Stomach (tissue), 9 donors: ENCODE results near the gene NRP2. TPM values are rescaled to one million over a fixed set of nuclear protein-coding genes. Genes with fewer than 3 reads are reported as not detected.

Experiments
- DNase-seq, 2 donors: peaks; one replicate each; pipeline versions ENCODE4 v3.0.0 to v3.0.0-alpha.2; 2013 to 2019
- H3K27ac ChIP-seq, 5 donors: fragments of 200-600 bp in 4 of 5; sonication (generic) in 4 of 5; one replicate each; pipeline ENCODE4 v1.5.1; 2013 to 2019; ENCODE audit warnings: mild to moderate bottlenecking in 1 of 5, moderate library complexity in 1 of 5
- H3K27me3 ChIP-seq, 3 donors: fragments of 200-600 bp; sonication (generic); one replicate each; pipeline ENCODE4 v1.5.1; 2017 to 2019; ENCODE audit warnings: mixed run types in 1 of 3
- H3K36me3 ChIP-seq, 4 donors: fragments of 200-600 bp; sonication (generic); 1 replicate in 3 of 4; 2 replicates in 1 of 4; pipeline ENCODE4 v1.5.1; 2016 to 2019
- H3K4me1 ChIP-seq, 4 donors: fragments of 200-600 bp; sonication (generic); one replicate each; pipeline ENCODE4 v1.5.1; 2016 to 2019
- H3K4me3 ChIP-seq, 4 donors: fragments of 200-600 bp; sonication (generic) in 3 of 4; one replicate each; pipeline ENCODE4 v1.5.1; 2016 to 2019; ENCODE audit warnings: mild to moderate bottlenecking in 1 of 4
- H3K9me3 ChIP-seq, 4 donors: fragments of 200-600 bp; sonication (generic); one replicate each; pipeline ENCODE4 v1.5.1; 2016 to 2019
- CTCF ChIP-seq, 7 experiments: fragments of 450-650 bp in 4 of 7; fragments of 200-600 bp in 3 of 7; sonication (generic) in 3 of 7; IDR thresholded peaks; one replicate each; pipeline ENCODE4 v1.5.1; 2016 to 2019; ENCODE audit warnings: antibody characterized with exemption in 7 of 7, control low read depth in 2 of 7, mild to moderate bottlenecking in 1 of 7
- EP300 ChIP-seq: sonication (generic); formaldehyde crosslinking; IDR thresholded peaks from one replicate; pipeline ENCODE4 v1.6.1; 2017; ENCODE audit warnings: antibody characterized with exemption
- POLR2A ChIP-seq, 4 donors: fragments of 450-650 bp; IDR thresholded peaks; one replicate each; pipeline ENCODE4 v1.6.1; 2016; ENCODE audit warnings: antibody characterized with exemption in 4 of 4, control low read depth in 2 of 4, mild to moderate bottlenecking in 1 of 4, moderate library complexity in 1 of 4
- POLR2AphosphoS5 ChIP-seq, 3 donors: sonication (generic); formaldehyde crosslinking; IDR thresholded peaks; one replicate each; pipeline ENCODE4 v1.6.1; 2016; ENCODE audit warnings: antibody characterized with exemption in 3 of 3
- WGBS, 5 donors: extraction: QIAGEN DNeasy Blood & Tissue Kit in 3 of 5; methylation state at CpG; one replicate each; pipeline versions ENCODE4 v1.1.5 to v1.1.7; 2013 to 2018; 5-methylcytosine and 5-hydroxymethylcytosine counted together
- intact Hi-C: fragments of 100-400 bp; cut with DNase I; formaldehyde crosslinking; loops from one replicate; pipeline ENCODE4 v1.15.1; 2023; ENCODE audit warnings: low total_unique reads
- polyA plus RNA-seq, 3 donors: library from polyadenylated mRNA; stranded (reverse); fragments of 200-250 nt; gene quantifications; one replicate each; pipeline ENCODE4 v1.2.3, GENCODE V29; 2013
- total RNA-seq, 5 donors: library from RNA; depleted of rRNA; stranded (reverse); fragments of >200 nt; gene quantifications; one replicate each; pipeline versions ENCODE4 v1.1.0 to v1.2.3, GENCODE V29; 2014 to 2016
- donor health status: healthy with polysubstance abuse.
- donor health status: Bipolar disorder and iron deficiency.
- donor health status: healthy.

The NRP2 gene
- total and polyA plus RNA-seq, 8 donors: 0.92 to 166 (median 31.6) TPM

DNA sequence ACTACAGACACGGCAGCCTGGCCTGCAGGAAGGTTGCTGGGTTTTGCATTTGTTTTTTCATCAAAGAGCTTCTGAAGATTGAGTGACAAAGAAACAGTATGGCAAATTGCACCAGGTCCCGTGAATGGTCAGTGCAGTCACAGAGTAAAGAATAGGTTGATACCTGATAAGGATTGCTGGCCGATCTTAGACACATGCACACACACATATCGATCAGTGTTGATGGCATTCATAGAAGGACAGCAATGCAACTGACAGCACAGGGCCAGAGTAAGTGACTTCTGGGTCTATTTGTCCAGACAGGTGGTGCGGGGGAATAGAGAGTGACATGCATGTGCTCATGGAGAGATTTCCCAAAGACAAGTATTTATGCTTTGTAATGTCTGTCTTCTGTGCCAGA lies 42.8 kb downstream of the NRP2 start:
- Histone ChIP-seq H3K27ac (no peak overlapping the region), H3K9me3 (no peaks in the 10 kb centered on the region), H3K4me3 (no peak overlapping the region), H3K4me1 (peaks cover 6 to 82% (median 32%) of the 10 kb centered on the region in 4 donors), H3K36me3 (peaks cover 34 to 82% (median 69%) of the 10 kb centered on the region in 4 donors), H3K27me3 (no peaks in the 10 kb centered on the region)
- intact Hi-C loops: no loop called here
- no peak for DNase-seq
- WGBS, 5 donors: 80 to 90% (median 86%) methylated on average over 5 of the region's 5 CpGs
- TF ChIP-seq POLR2A (IDR thresholded peaks at IDR 0.05) (no peak), EP300 (no peak), CTCF (IDR thresholded peaks at IDR 0.05) (no peak), POLR2AphosphoS5 (IDR thresholded peaks at IDR 0.05) (no peak)

GRCh38 chr2:205726506-205726905 lies 44.2 kb downstream of the NRP2 start:
- peaks cover 34 to 83% (median 67%) of the 10 kb centered on the region in 4 donors for H3K36me3 ChIP-seq
- H3K4me1 ChIP-seq: peaks cover 0 to 82% (median 32%) of the 10 kb centered on the region in 4 donors
- H3K27ac ChIP-seq: peak overlapping the region in 2 of 5 donors; percentile 8 to 9
- H3K9me3 ChIP-seq: no peaks in the 10 kb centered on the region
- H3K4me3 ChIP-seq: no peak overlapping the region
- intact Hi-C loops: no loop called here
- TF ChIP-seq CTCF (IDR thresholded peaks at IDR 0.05): no peak
- TF ChIP-seq EP300: no peak
- TF ChIP-seq POLR2A (IDR thresholded peaks at IDR 0.05): no peak
- TF ChIP-seq POLR2AphosphoS5 (IDR thresholded peaks at IDR 0.05): no peak
- DNase-seq: no peak
- WGBS, 5 donors: 72 to 89% (median 86%) methylated on average over 4 of the region's 4 CpGs
- no peaks in the 10 kb centered on the region for H3K27me3 ChIP-seq

DNA sequence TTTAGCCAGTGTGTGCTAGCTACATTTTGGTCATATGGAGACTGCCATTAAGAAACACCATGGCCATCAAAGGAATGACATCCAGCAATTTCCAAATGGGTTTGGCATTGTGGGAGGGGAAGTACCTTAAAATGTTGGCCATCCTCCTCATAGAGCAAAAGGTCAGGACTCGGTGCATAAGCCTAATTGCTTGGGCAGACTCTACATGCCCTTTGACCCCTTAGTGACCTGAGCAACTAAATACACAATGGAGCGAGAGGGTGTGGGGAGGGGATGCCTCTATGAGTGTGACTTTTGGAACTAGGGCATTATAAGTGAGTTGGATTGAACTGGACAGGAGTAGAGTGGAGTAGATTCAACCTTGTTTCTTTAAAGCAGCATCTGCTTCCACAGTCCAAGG lies 44.9 kb downstream of the NRP2 start:
- Histone ChIP-seq H3K4me3 (no peak overlapping the region), H3K9me3 (no peaks in the 10 kb centered on the region), H3K36me3 (peaks cover 34 to 83% (median 66%) of the 10 kb centered on the region in 4 donors), H3K27ac (peak overlapping the region in 2 of 5 donors; percentile 39 to 76), H3K4me1 (peaks cover 0 to 83% (median 33%) of the 10 kb centered on the region in 4 donors), H3K27me3 (no peaks in the 10 kb centered on the region)
- no peak for DNase-seq
- 73 to 87% (median 81%) methylated on average over 2 of the region's 2 CpGs for WGBS, 5 donors
- no peak for TF ChIP-seq POLR2AphosphoS5 (IDR thresholded peaks at IDR 0.05)
- no peak for TF ChIP-seq EP300
- no peak for TF ChIP-seq CTCF (IDR thresholded peaks at IDR 0.05)
- no peak for TF ChIP-seq POLR2A (IDR thresholded peaks at IDR 0.05)
- intact Hi-C loops: no loop called here

DNA sequence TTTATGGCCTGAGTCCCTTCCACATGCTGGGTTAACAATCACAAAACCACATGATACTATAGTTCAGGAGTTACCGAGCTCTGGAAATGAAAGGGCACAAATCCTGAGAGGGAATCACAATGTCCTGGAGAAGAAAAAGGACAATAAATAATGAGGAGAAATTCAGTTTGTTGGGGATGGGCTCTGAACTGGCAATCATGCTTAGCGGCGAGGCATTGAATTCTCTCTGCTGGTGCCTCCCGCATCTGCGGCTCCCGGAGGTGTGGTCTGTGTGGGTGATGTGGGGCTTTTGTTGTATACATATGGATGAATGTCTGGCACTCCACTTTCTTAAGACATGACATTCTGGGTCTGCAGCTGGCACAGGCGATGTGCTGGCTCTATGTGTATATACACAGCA lies 46.1 kb downstream of the NRP2 start:
- WGBS, 5 donors: 73 to 95% (median 89%) methylated on average over 7 of the region's 7 CpGs
- intact Hi-C loops: no loop called here
- H3K27ac ChIP-seq: peak overlapping the region in 2 of 5 donors; percentile 39 to 76

More for the DNA sequence above, 46.1 kb downstream of the NRP2 start:
- Histone ChIP-seq H3K27me3 (no peaks in the 10 kb centered on the region), H3K9me3 (no peaks in the 10 kb centered on the region), H3K4me1 (peaks cover 0 to 84% (median 41%) of the 10 kb centered on the region in 4 donors), H3K36me3 (peaks cover 42 to 81% (median 56%) of the 10 kb centered on the region in 4 donors), H3K4me3 (no peak overlapping the region)
- TF ChIP-seq POLR2A (IDR thresholded peaks at IDR 0.05) (no peak), POLR2AphosphoS5 (IDR thresholded peaks at IDR 0.05) (no peak), CTCF (IDR thresholded peaks at IDR 0.05) (no peak), EP300 (no peak)
- no peak for DNase-seq
